ENCODE measurements around the gene BTG1. TPM values are rescaled to one million over a fixed set of nuclear protein-coding genes. Genes with fewer than 3 reads are reported as not detected.

Gene BTG1
- total RNA-seq, 1 donor from 2014 or later, result 72.2 TPM

- peaks cover 33% of the 10 kb centered on the region for H3K4me1 Mint-ChIP-seq (ENCODE audit: low read depth, unreplicated experiment)
- no peaks in the 10 kb centered on the region for H3K36me3 Mint-ChIP-seq (ENCODE audit: unreplicated experiment)
- TF ChIP-seq CTCF (IDR thresholded peaks at IDR 0.05; ENCODE audit: partially characterized antibody, unreplicated experiment), result no peak
- H3K4me3 Mint-ChIP-seq (ENCODE audit: unreplicated experiment), result no peak overlapping the region
- H3K27me3 Mint-ChIP-seq (ENCODE audit: unreplicated experiment), result no peaks in the 10 kb centered on the region
- peak; percentile 22 for DNase-seq
- H3K27ac Mint-ChIP-seq (ENCODE audit: unreplicated experiment), result peak overlapping the region; percentile 77
- peaks cover 7% of the 10 kb centered on the region for H3K9me3 Mint-ChIP-seq (ENCODE audit: unreplicated experiment)
Observed at GRCh38 chr12:92107621-92108131, 38.0 kb downstream of the BTG1 start.

GRCh38 chr12:92107094-92107493 is 38.6 kb downstream of the BTG1 start:
- no peak for DNase-seq
- Mint-ChIP-seq H3K36me3 (ENCODE audit: unreplicated experiment) (no peaks in the 10 kb centered on the region), H3K4me1 (ENCODE audit: low read depth, unreplicated experiment) (peaks cover 33% of the 10 kb centered on the region), H3K27me3 (ENCODE audit: unreplicated experiment) (no peaks in the 10 kb centered on the region), H3K27ac (ENCODE audit: unreplicated experiment) (peak overlapping the region; percentile 76), H3K4me3 (ENCODE audit: unreplicated experiment) (no peak overlapping the region), H3K9me3 (ENCODE audit: unreplicated experiment) (peaks cover 7% of the 10 kb centered on the region)
- no peak for TF ChIP-seq CTCF (IDR thresholded peaks at IDR 0.05; ENCODE audit: partially characterized antibody, unreplicated experiment)

- no peak for DNase-seq
- Mint-ChIP-seq H3K9me3 (ENCODE audit: unreplicated experiment) (peaks cover 7% of the 10 kb centered on the region), H3K4me1 (ENCODE audit: low read depth, unreplicated experiment) (peaks cover 33% of the 10 kb centered on the region), H3K27ac (ENCODE audit: unreplicated experiment) (no peak overlapping the region), H3K36me3 (ENCODE audit: unreplicated experiment) (no peaks in the 10 kb centered on the region), H3K4me3 (ENCODE audit: unreplicated experiment) (no peak overlapping the region), H3K27me3 (ENCODE audit: unreplicated experiment) (no peaks in the 10 kb centered on the region)
- TF ChIP-seq CTCF (IDR thresholded peaks at IDR 0.05; ENCODE audit: partially characterized antibody, unreplicated experiment), result no peak
Observed at GRCh38 chr12:92105676-92106075, 40.0 kb downstream of the BTG1 start.

- no peak overlapping the region for H3K4me3 Mint-ChIP-seq (ENCODE audit: unreplicated experiment)
- H3K27me3 Mint-ChIP-seq (ENCODE audit: unreplicated experiment), result no peaks in the 10 kb centered on the region
- H3K4me1 Mint-ChIP-seq (ENCODE audit: low read depth, unreplicated experiment), result peaks cover 29% of the 10 kb centered on the region
- H3K27ac Mint-ChIP-seq (ENCODE audit: unreplicated experiment), result no peak overlapping the region
- H3K36me3 Mint-ChIP-seq (ENCODE audit: unreplicated experiment), result no peaks in the 10 kb centered on the region
- DNase-seq, result no peak
- peaks cover 7% of the 10 kb centered on the region for H3K9me3 Mint-ChIP-seq (ENCODE audit: unreplicated experiment)
- TF ChIP-seq CTCF (IDR thresholded peaks at IDR 0.05; ENCODE audit: partially characterized antibody, unreplicated experiment), result no peak
Observed at GRCh38 chr12:92105110-92105509, 40.5 kb downstream of the BTG1 start.

GRCh38 chr12:92102606-92103005 is 43.0 kb downstream of the BTG1 start:
- no peaks in the 10 kb centered on the region for H3K27me3 Mint-ChIP-seq (ENCODE audit: unreplicated experiment)
- H3K4me3 Mint-ChIP-seq (ENCODE audit: unreplicated experiment), result no peak overlapping the region
- H3K36me3 Mint-ChIP-seq (ENCODE audit: unreplicated experiment), result no peaks in the 10 kb centered on the region
- H3K9me3 Mint-ChIP-seq (ENCODE audit: unreplicated experiment), result peaks cover 7% of the 10 kb centered on the region
- no peak for DNase-seq
- TF ChIP-seq CTCF (IDR thresholded peaks at IDR 0.05; ENCODE audit: partially characterized antibody, unreplicated experiment), result no peak
- peaks cover 12% of the 10 kb centered on the region for H3K4me1 Mint-ChIP-seq (ENCODE audit: low read depth, unreplicated experiment)
- H3K27ac Mint-ChIP-seq (ENCODE audit: unreplicated experiment), result no peak overlapping the region

Data from glutamatergic neuron (in vitro differentiated cells).